CD4-positive, CD25-positive, alpha-beta regulatory T cell (primary cell): Measurements from ENCODE around the gene NCOA5. TPM values are rescaled to one million over a fixed set of nuclear protein-coding genes. Genes with fewer than 3 reads are reported as not detected.

Source experiments
- ATAC-seq, 2 donors: fragments of 150-1000 bp; cut with Tn5 transposase; one replicate each; pipeline ENCODE4 v1.10.0; 2021; ENCODE audit warnings: low read depth in 2 of 2, moderate number of reproducible peaks in 2 of 2, moderate library complexity in 1 of 2
- DNase-seq, 3 donors: peaks; one replicate each; pipeline versions ENCODE4 v3.0.0 to v3.0.0-alpha.2; 2012 to 2022; ENCODE audit warnings: mixed read lengths in 1 of 3
- H3K27ac ChIP-seq: one replicate; pipeline ENCODE4 v1.7.0; 2013; ENCODE audit warnings: mild to moderate bottlenecking, low read length; ENCODE audit not compliant: insufficient read depth, poor library complexity, severe bottlenecking
- H3K27me3 ChIP-seq: one replicate; pipeline ENCODE4 v1.7.0; 2013; ENCODE audit warnings: low read length; ENCODE audit not compliant: control insufficient read depth, insufficient read depth
- H3K36me3 ChIP-seq: one replicate; pipeline ENCODE4 v1.7.0; 2013; ENCODE audit warnings: mild to moderate bottlenecking, low read length, moderate library complexity; ENCODE audit not compliant: control insufficient read depth, insufficient read depth
- H3K4me1 ChIP-seq: 2 replicates; pipeline ENCODE4 v1.7.0; 2013; ENCODE audit warnings: mild to moderate bottlenecking, low read length; ENCODE audit not compliant: insufficient read depth, control insufficient read depth, poor library complexity, severe bottlenecking
- H3K4me3 ChIP-seq: one replicate; pipeline ENCODE4 v1.7.0; 2013; ENCODE audit warnings: low read depth, mild to moderate bottlenecking, low read length, moderate library complexity
- H3K9me3 ChIP-seq, 2 experiments: 1 replicate in 1 of 2; 2 replicates in 1 of 2; pipeline ENCODE4 v1.7.0; 2013; ENCODE audit warnings: low read length in 2 of 2, mild to moderate bottlenecking in 1 of 2, moderate library complexity in 1 of 2; ENCODE audit not compliant: control insufficient read depth in 2 of 2
- H3K27ac Mint-ChIP-seq, 3 donors: one replicate each; pipeline ENCODE4 v1.8.0; 2020 to 2022; ENCODE audit warnings: mild to moderate bottlenecking in 3 of 3, mixed read lengths in 3 of 3, moderate library complexity in 2 of 3
- H3K27me3 Mint-ChIP-seq: one replicate; pipeline ENCODE4 v1.8.0; 2022; ENCODE audit warnings: mild to moderate bottlenecking, mixed read lengths
- H3K36me3 Mint-ChIP-seq: one replicate; pipeline ENCODE4 v1.8.0; 2020; ENCODE audit warnings: mixed read lengths
- H3K4me1 Mint-ChIP-seq, 4 donors: one replicate each; pipeline ENCODE4 v1.8.0; 2020 to 2022; ENCODE audit warnings: mixed read lengths in 4 of 4, mild to moderate bottlenecking in 1 of 4
- H3K4me3 Mint-ChIP-seq, 4 donors: one replicate each; pipeline ENCODE4 v1.8.0; 2020 to 2022; ENCODE audit warnings: mild to moderate bottlenecking in 4 of 4, mixed read lengths in 4 of 4, moderate library complexity in 3 of 4
- H3K9me3 Mint-ChIP-seq, 7 donors: one replicate each; pipeline ENCODE4 v1.8.0; 2020 to 2022; ENCODE audit warnings: mixed read lengths in 7 of 7, mild to moderate bottlenecking in 3 of 7, moderate library complexity in 2 of 7
- polyA plus RNA-seq, 4 donors: library from polyadenylated mRNA; unstranded; fragments of 300-500 nt; fragmentation: Illumina TruSeq; gene quantifications; one replicate each; pipeline ENCODE4 v1.2.3, GENCODE V29; 2021
- total RNA-seq: library from RNA; stranded (reverse); gene quantifications from one replicate; pipeline ENCODE4 v1.2.3, GENCODE V29; 2022

NCOA5 gene
- total and polyA plus RNA-seq, 5 donors from 2014 or later, result 20.1 to 38.5 (median 31.2) TPM

- Mint-ChIP-seq H3K4me3 (no peak overlapping the region), H3K27me3 (peaks cover 9% of the 10 kb centered on the region), H3K36me3 (peaks cover 17% of the 10 kb centered on the region), H3K27ac (peak overlapping the region in 1 of 3 donors; percentile 63), H3K9me3 (no peaks in the 10 kb centered on the region), H3K4me1 (peaks cover 0 to 18% (median 6%) of the 10 kb centered on the region in 4 donors)
- Histone ChIP-seq H3K27ac (no peak overlapping the region), H3K27me3 (no peaks in the 10 kb centered on the region), H3K4me3 (no peak overlapping the region), H3K4me1 (peaks cover 2% of the 10 kb centered on the region), H3K9me3 (no peaks in the 10 kb centered on the region), H3K36me3 (no peaks in the 10 kb centered on the region)
- ATAC-seq (no peak), DNase-seq (no peak)
These were observed 33.9 kb upstream of the NCOA5 start for GRCh38 chr20:46123482-46124245.

GRCh38 chr20:46122516-46123481, 33.0 kb upstream of the NCOA5 start:
- Histone ChIP-seq H3K27ac (no peak overlapping the region), H3K4me3 (no peak overlapping the region), H3K9me3 (no peaks in the 10 kb centered on the region), H3K36me3 (no peaks in the 10 kb centered on the region), H3K27me3 (no peaks in the 10 kb centered on the region), H3K4me1 (peaks cover 10% of the 10 kb centered on the region)
- Mint-ChIP-seq H3K36me3 (peaks cover 17% of the 10 kb centered on the region), H3K4me1 (peaks cover 0 to 26% (median 10%) of the 10 kb centered on the region in 4 donors), H3K4me3 (no peak overlapping the region), H3K9me3 (no peaks in the 10 kb centered on the region), H3K27me3 (peaks cover 9% of the 10 kb centered on the region), H3K27ac (no peak overlapping the region)
- DNase-seq (no peak), ATAC-seq (no peak)

DNA sequence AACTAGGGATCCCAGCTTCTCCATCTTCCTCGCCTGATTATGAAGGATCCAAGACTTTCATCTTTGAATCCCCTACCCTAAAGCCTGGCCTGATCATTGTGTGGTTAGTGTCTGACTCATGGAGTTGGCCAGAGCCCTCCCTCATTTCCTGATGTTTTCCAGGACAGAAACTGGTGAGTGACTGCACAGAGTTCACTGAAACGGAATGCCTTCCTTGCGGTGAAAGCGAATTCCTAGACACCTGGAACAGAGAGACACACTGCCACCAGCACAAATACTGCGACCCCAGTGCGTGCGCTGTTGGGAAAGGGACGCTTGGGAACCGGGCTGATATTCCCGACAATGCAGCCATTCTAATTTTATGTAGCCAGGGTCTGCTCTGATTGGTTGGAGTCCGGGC, 32.3 kb upstream of the NCOA5 start:
- Mint-ChIP-seq H3K9me3 (no peaks in the 10 kb centered on the region), H3K4me1 (peaks cover 0 to 31% (median 12%) of the 10 kb centered on the region in 4 donors), H3K27me3 (peaks cover 9% of the 10 kb centered on the region), H3K4me3 (no peak overlapping the region), H3K27ac (peak overlapping the region in 1 of 3 donors; percentile 66), H3K36me3 (peaks cover 17% of the 10 kb centered on the region)
- no peaks in the 10 kb centered on the region for H3K9me3 ChIP-seq
- H3K27me3 ChIP-seq, result no peaks in the 10 kb centered on the region
- H3K4me3 ChIP-seq, result no peak overlapping the region
- no peak overlapping the region for H3K27ac ChIP-seq
- no peak for ATAC-seq
- peaks cover 16% of the 10 kb centered on the region for H3K4me1 ChIP-seq
- H3K36me3 ChIP-seq, result no peaks in the 10 kb centered on the region
- DNase-seq, result no peak

- Mint-ChIP-seq H3K4me3 (no peak overlapping the region), H3K9me3 (no peaks in the 10 kb centered on the region), H3K27ac (peak overlapping the region in 2 of 3 donors; percentile 48 to 86), H3K36me3 (peaks cover 17% of the 10 kb centered on the region), H3K4me1 (peaks cover 0 to 31% (median 12%) of the 10 kb centered on the region in 4 donors), H3K27me3 (peaks cover 9% of the 10 kb centered on the region)
- H3K4me3 ChIP-seq, result peak overlapping the region; percentile 18
- H3K27ac ChIP-seq, result no peak overlapping the region
- H3K9me3 ChIP-seq, result no peaks in the 10 kb centered on the region
- ATAC-seq, result no peak
- no peaks in the 10 kb centered on the region for H3K36me3 ChIP-seq
- H3K27me3 ChIP-seq, result no peaks in the 10 kb centered on the region
- peaks cover 16% of the 10 kb centered on the region for H3K4me1 ChIP-seq
- peak in 1 of 3 donors; percentile 21 for DNase-seq
These were observed 31.6 kb upstream of the NCOA5 start for GRCh38 chr20:46121184-46121930.

GRCh38 chr20:46120136-46120535, 30.4 kb upstream of the NCOA5 start:
- H3K4me1 ChIP-seq, result peaks cover 16% of the 10 kb centered on the region
- Mint-ChIP-seq H3K27me3 (peaks cover 11% of the 10 kb centered on the region), H3K27ac (peak overlapping the region in 1 of 3 donors; percentile 36), H3K9me3 (peaks cover 0 to 1% (median 0%) of the 10 kb centered on the region in 7 donors), H3K4me3 (peak overlapping the region in 2 of 4 donors; percentile 61 to 85), H3K36me3 (peaks cover 12% of the 10 kb centered on the region), H3K4me1 (peaks cover 0 to 31% (median 12%) of the 10 kb centered on the region in 4 donors)
- no peaks in the 10 kb centered on the region for H3K36me3 ChIP-seq
- ATAC-seq (no peak), DNase-seq (no peak)
- H3K27me3 ChIP-seq, result no peaks in the 10 kb centered on the region
- no peaks in the 10 kb centered on the region for H3K9me3 ChIP-seq
- no peak overlapping the region for H3K4me3 ChIP-seq
- H3K27ac ChIP-seq, result no peak overlapping the region

DNA sequence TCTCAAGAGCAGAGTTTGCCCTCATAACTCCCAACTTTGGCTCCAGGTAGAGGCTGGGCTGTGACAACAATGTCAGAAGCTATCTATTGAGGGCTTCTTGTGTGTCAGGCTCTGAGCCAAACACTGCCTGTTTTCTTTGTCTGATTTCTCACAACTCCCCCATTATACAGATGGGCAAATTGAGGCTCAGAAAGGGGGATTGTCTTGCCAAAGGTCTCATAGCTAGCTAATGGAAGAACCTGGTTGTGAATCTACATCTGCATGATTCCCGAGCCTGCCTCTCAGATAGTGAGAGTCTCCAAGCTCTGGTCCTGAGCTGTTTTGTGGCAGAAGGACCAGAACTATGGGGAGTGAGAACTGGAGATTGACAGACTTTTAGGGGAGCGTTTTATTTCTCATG, 29.8 kb upstream of the NCOA5 start:
- H3K27ac Mint-ChIP-seq, result no peak overlapping the region
- H3K9me3 Mint-ChIP-seq, result peaks cover 0 to 1% (median 0%) of the 10 kb centered on the region in 7 donors
- no peak overlapping the region for H3K27ac ChIP-seq
- H3K9me3 ChIP-seq, result no peaks in the 10 kb centered on the region
- ATAC-seq, result no peak
- no peak for DNase-seq
- H3K27me3 Mint-ChIP-seq, result peaks cover 16% of the 10 kb centered on the region
- H3K4me1 ChIP-seq, result peaks cover 16% of the 10 kb centered on the region
- H3K36me3 ChIP-seq, result no peaks in the 10 kb centered on the region
- H3K4me1 Mint-ChIP-seq, result peaks cover 0 to 31% (median 12%) of the 10 kb centered on the region in 4 donors
- H3K4me3 Mint-ChIP-seq, result peak overlapping the region in 3 of 4 donors; percentile 13 to 92 (median 85)
- H3K36me3 Mint-ChIP-seq, result peaks cover 12% of the 10 kb centered on the region
- H3K4me3 ChIP-seq, result no peak overlapping the region
- H3K27me3 ChIP-seq, result no peaks in the 10 kb centered on the region

- H3K27me3 ChIP-seq, result no peaks in the 10 kb centered on the region
- no peaks in the 10 kb centered on the region for H3K9me3 ChIP-seq
- no peaks in the 10 kb centered on the region for H3K36me3 ChIP-seq
- Mint-ChIP-seq H3K27ac (peak overlapping the region in 1 of 3 donors; percentile 42), H3K27me3 (peaks cover 16% of the 10 kb centered on the region), H3K9me3 (peaks cover 0 to 2% (median 0%) of the 10 kb centered on the region in 7 donors), H3K4me1 (peaks cover 0 to 31% (median 12%) of the 10 kb centered on the region in 4 donors), H3K4me3 (peak overlapping the region; percentile 85 to 98 (median 94)), H3K36me3 (peaks cover 9% of the 10 kb centered on the region)
- ATAC-seq (peak in 1 of 2 donors; percentile 29), DNase-seq (no peak)
- H3K4me1 ChIP-seq, result peaks cover 16% of the 10 kb centered on the region
- H3K4me3 ChIP-seq, result no peak overlapping the region
- H3K27ac ChIP-seq, result peak overlapping the region; percentile 9
These were observed 29.3 kb upstream of the NCOA5 start for GRCh38 chr20:46119028-46119546.
